HPDE6-E6E7 (cell line): ENCODE results near the gene ALOXE3.
"Not testable (repeated sequence)": the region's sequence is repeated elsewhere in the genome, so short reads cannot be mapped to it uniquely, and the experiment has no call there.

Experiments used
- DNase-seq: peaks from one replicate; pipeline ENCODE4 v3.0.0; 2011; ENCODE audit warnings: missing footprints; ENCODE audit errors: extremely low spot score

The ALOXE3 gene

GRCh38 chr17:8122422-8122923, 4.2 kb upstream of the ALOXE3 start:
- DNase-seq: no peak

- DNase-seq: no peak
Observed at GRCh38 chr17:8121681-8122421, 3.5 kb upstream of the ALOXE3 start.

DNA sequence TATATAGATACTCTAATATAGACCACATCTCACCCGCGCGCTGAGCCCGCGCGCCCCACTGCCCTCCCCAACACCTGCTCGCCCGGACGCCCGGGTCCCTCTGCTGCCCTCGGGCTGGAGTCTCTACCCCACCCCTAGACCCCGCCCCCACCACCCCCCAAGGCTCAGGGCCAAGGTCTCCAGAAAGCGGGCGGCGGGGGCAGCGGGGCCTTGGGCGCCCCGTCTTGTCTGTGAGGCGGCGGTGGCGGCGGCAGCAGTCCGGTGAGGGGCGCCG, 3.0 kb upstream of the ALOXE3 start:
- no peak for DNase-seq

DNA sequence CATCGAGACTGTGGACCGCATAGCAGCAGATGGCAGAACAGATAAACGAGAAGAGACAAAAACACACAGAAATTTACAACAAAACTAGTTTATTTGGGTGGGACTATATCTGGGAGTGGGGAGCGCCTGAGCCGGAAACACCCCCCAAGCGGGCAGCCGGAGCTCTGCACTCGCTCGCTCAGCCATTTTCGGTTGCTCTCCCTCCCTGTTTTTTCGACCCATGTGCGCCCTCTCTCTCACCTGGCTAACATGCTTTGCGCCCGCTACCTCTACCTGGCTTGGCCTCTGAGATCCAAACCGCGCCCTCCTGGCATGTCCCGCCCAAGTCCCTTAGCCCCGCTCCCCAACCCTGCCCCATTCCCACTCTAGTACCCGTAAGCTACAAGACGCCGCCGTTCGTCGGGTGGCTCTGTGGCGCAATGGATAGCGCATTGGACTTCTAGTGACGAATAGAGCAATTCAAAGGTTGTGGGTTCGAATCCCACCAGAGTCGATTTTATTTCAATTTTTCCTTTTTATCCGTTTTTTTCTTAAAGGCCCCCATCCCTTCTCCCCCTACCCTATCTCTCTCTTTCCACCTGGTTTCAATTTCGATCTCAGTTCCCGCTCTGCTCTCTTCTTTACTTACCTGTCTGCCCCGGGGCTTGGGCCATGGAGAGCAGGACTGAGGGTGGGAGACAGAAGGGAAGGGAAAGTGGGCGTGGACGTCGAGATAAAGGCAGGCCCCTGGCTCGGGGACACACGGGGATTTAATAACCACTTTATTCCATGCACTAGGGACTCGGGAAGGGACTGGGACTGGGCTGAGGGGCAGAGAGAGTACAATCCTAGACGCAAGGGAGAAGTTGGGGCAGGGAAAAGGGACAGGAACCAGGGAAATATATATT, 2.4 kb upstream of the ALOXE3 start:
- DNase-seq: no peak

GRCh38 chr17:8119581-8120519, 1.5 kb upstream of the ALOXE3 start:
- DNase-seq: no peak

- no peak for DNase-seq
Observed at GRCh38 chr17:8118769-8119580, 661 bp upstream of the ALOXE3 start.

- DNase-seq: no peak
Observed at GRCh38 chr17:8117367-8117979, 841 bp downstream of the ALOXE3 start.

DNA sequence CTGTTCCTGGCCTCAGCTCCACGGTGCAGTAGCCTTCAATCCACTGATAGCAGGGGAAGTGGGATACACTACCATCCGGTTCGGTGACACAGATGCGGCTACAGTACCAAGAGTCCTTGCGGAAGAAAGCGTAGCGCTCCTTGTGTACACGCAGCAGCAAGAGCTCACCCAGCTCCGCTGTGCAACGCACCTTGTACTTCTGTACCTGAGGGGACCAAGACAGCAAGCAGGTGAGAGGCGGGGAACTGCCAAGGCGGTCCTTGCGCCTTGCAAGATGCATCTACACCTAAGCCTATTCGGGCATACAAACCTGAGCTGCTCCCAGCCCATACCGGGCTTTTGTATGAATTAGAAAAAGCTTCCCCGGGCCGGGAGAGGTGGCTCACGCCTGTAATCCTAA, 1.5 kb downstream of the ALOXE3 start:
- DNase-seq: no peak

- no peak for DNase-seq
Observed at GRCh38 chr17:8110907-8111306, 7.4 kb downstream of the ALOXE3 start.

DNA sequence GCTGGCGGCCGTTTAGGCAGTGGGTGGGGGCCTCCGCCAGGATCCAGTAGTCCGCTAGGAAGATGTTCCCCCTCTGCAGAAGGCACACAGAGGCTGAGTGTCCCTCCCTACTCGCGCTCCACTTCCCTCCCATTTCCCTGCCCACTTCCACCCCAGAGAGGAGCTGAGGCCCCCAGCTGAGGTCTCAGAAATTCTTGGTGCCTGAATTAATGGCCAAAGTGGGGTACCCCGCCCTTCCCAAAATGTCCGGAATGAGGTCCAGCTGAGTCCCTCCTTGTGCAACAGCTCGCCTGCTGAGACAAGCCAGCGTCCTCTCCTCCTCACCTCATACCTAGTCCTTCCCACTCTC, 7.9 kb downstream of the ALOXE3 start:
- no peak for DNase-seq

DNA sequence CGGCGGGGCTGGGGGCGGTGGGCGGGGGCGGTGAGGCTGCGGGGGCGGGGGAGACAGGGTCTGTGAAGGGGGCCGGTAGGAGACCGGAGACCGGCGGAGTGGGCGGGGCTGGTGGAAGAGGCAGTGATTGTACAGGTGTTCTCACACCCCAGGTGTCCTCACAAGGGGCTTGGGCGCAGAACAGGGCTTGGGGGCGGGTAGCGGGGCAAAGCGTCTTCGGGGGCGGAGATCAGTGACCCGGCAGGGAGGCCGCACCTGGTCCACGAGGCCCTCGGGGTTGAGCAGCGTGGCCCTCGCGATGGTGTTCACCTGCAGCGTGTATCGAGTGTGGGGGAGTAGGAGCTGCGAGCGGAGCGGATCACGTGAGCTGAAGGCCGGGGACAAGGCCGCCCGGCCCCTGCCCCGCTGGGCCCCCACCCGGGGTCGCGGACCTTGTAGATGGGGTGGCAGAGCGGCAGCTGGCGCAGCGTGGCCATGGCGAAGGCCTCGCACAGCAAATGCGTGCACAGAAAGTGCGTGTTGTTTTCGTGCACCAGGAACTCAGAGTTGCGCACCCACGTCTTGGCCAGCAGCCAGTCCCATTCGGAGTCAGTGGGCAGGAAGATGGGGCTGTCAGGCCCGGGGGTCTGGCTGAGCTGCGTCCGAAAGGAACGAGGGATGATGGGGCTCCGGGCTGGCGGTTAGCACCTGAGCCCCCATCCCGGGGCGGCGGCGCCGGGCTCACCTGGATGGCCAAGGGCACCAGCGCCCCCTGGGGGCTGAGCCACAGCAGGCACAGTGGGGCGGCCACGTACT, 8.5 kb downstream of the ALOXE3 start:
- DNase-seq: no peak

DNA sequence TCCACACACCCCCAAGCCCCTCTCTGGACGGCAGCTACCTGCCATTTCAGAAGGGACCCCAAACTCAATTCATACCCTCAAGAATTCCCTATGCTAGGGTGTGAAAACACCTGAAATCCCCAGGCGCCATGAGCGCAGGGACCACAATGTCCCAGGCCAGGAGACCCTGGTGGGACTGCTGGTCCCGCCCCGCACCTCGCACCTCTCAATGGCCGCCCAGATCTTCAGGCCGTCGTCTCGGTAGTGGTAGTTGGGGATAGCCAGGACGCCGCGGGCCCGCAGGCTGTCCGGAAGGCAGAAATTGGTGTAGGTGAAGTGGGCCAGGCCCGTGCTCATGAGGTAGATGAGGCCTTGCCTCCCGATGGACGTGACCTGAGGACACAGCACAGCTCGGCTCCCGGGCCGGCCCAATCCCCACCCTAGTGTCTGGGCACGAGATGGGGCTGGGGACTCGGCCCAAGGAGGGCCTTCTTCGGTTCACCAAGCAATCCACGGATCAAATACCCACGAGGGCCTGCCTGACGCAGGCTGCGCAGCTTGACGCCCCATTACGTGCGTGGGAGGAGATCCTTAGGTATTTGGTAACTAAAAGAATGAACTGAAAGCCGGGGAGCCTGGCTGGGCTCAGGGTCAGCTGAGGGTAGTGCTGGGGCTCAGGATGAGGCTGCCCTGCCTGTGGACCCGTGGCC, 9.2 kb downstream of the ALOXE3 start:
- DNase-seq: no peak

DNA sequence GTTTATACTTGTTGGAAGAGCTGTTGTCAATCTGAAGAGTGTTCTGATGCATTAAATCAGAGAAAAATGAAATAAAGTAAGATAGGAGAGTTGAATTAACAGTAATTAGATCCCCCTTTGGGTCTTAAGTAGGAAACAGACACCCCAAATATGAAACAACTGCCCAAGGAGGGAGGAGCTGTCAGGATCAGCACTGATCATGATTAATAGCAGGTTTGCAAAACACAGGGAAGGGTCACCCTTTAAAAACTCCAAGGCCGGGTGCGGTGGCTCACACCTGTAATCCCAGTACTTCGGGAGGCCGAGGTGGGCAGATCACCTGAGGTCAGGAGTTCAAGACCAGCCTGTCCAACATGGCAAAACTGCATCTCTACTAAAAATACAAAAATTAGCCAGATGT, 11.3 kb downstream of the ALOXE3 start:
- not testable (repeated sequence) for DNase-seq

- no peak for DNase-seq
Observed at GRCh38 chr17:8105957-8106398, 12.3 kb downstream of the ALOXE3 start.

- DNase-seq: no peak
Observed at GRCh38 chr17:8104911-8105310, 13.4 kb downstream of the ALOXE3 start.

DNA sequence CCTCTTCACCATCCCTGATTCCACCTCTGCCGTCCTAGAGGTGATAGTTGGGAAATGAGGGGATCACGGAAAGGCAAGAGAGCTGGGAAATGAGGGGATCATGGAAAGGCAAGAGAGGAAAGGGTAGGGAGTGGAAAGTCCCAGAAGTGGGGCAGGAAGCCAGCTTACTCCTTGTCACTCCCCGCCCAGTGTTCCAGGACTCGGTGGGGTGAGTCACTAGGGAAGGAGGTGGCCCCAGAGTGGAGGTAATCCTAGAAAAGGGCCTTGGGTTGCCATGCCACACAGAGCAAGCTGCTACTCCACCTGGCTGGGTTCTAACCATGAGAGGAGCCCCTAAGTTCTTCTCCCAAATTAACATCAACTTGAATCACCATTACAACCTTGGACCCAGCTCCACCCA, 14.8 kb downstream of the ALOXE3 start:
- DNase-seq: no peak

DNA sequence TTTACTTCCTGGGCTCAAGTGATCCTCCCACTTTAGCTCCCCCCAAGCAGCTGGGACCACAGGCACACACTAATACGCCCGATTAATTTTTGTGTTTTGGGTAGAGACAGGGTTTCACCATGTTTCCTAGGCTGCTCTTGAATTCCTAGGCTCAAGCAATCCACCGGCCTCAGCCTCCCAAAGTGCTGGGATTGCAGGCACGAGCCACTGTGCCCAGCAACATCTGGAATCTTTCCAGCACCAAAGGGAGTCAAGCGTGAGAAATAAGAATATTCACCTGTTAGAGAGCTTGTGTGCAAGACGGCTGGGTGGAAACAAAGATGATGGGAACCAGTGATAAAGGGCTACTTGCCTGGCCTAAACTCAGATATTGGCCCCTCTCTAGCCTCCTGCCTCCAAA, 16.6 kb downstream of the ALOXE3 start:
- no peak for DNase-seq

DNA sequence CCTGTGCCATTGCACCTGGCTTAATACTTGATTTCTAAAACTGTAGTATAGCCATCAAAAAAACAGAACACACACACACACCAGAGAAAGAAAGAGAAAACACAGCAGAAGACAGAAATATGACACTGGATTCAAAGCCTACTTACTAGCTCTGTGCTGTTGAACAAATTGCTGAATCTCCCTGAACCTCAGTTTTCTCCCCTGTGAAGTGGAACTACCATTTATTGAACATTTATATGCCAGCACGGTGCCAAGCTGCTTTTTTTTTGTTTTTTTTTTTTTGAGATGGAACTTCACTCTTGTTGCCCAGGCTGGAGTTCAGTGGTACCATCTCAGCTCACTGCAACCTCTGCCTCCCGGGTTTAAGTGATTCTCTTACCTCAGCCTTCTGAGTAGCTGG, 17.6 kb downstream of the ALOXE3 start:
- no peak for DNase-seq

GRCh38 chr17:8100111-8100510, 18.2 kb downstream of the ALOXE3 start:
- no peak for DNase-seq
